Fibroblast of skin of abdomen (primary cell): ENCODE results near the gene GLB1L.

ENCODE experiments used
- DNase-seq: peaks from one replicate; pipeline ENCODE4 v3.0.0-alpha.2; 2013

Gene GLB1L

GRCh38 chr2:219221957-219222518 lies 23.2 kb downstream of the GLB1L start:
- DNase-seq: no peak

- no peak for DNase-seq
Observed at GRCh38 chr2:219220652-219221402, 24.4 kb downstream of the GLB1L start.

GRCh38 chr2:219219784-219220532 lies 25.3 kb downstream of the GLB1L start:
- no peak for DNase-seq

- peak; percentile 96 for DNase-seq
Observed at GRCh38 chr2:219218732-219219701, 26.2 kb downstream of the GLB1L start, which contains the start of gene ABCB6. Gene ABCB6 (minus strand): TSS chr2:219218958. CDS start chr2:219218673, 285 bp downstream.

- peak; percentile 71 for DNase-seq
Observed at GRCh38 chr2:219218217-219218731, 27.0 kb downstream of the GLB1L start.

- DNase-seq: no peak
Observed at GRCh38 chr2:219216535-219216915, 28.7 kb downstream of the GLB1L start.

- no peak for DNase-seq
Observed at GRCh38 chr2:219215871-219216534, 29.2 kb downstream of the GLB1L start.

- DNase-seq: no peak
Observed at GRCh38 chr2:219214786-219215185, 30.5 kb downstream of the GLB1L start.

GRCh38 chr2:219214141-219214540 lies 31.1 kb downstream of the GLB1L start:
- no peak for DNase-seq

- DNase-seq: no peak
Observed at GRCh38 chr2:219213486-219214071, 31.7 kb downstream of the GLB1L start.

GRCh38 chr2:219213026-219213415 lies 32.2 kb downstream of the GLB1L start:
- DNase-seq: no peak

GRCh38 chr2:219210886-219211362 lies 34.3 kb downstream of the GLB1L start:
- no peak for DNase-seq

- no peak for DNase-seq
Observed at GRCh38 chr2:219210196-219210885, 34.9 kb downstream of the GLB1L start.

- DNase-seq: no peak
Observed at GRCh38 chr2:219209236-219210195, 35.7 kb downstream of the GLB1L start.

- DNase-seq: peak; percentile 29
Observed at GRCh38 chr2:219207884-219208740, 37.1 kb downstream of the GLB1L start.

GRCh38 chr2:219207134-219207883 lies 37.9 kb downstream of the GLB1L start:
- no peak for DNase-seq
